Naive thymus-derived CD8-positive, alpha-beta T cell (primary cell): ENCODE data around the gene DYRK1A. TPM values are rescaled to one million over a fixed set of nuclear protein-coding genes. Genes with fewer than 3 reads are reported as not detected.
A peak's percentile ranks its signal among the peaks of the same experiment; 100 is the strongest.

Experiments used
- ATAC-seq, 2 donors: fragments of 150-1000 bp; cut with Tn5 transposase in 1 of 2; sonication (Bioruptor Pico), chemical (Tn5 transposase) in 1 of 2; 1 replicate in 1 of 2; 2 replicates in 1 of 2; pipeline ENCODE4 v1.10.0; 2021; ENCODE audit warnings: mild to moderate bottlenecking in 2 of 2, moderate library complexity in 2 of 2
- POLR2A ChIA-PET: fragments of 350-600 bp; sonication (Branson Sonifier 250); formaldehyde crosslinking; loops from one replicate; lab custom pipeline; 2021; ENCODE audit warnings: antibody characterized with exemption; lab: Charles Lee
- DNase-seq, 10 donors: peaks; one replicate each; pipeline versions ENCODE4 v3.0.0 to v3.0.0-alpha.2; 2020 to 2022
- H3K27ac Mint-ChIP-seq, 10 donors: one replicate each; pipeline ENCODE4 v1.8.0; 2020 to 2022; ENCODE audit warnings: mild to moderate bottlenecking in 10 of 10, mixed read lengths in 10 of 10, moderate library complexity in 4 of 10, inconsistent platforms in 1 of 10
- H3K27me3 Mint-ChIP-seq, 5 donors: one replicate each; pipeline ENCODE4 v1.8.0; 2021 to 2022; ENCODE audit warnings: mixed read lengths in 5 of 5
- H3K36me3 Mint-ChIP-seq, 3 donors: one replicate each; pipeline ENCODE4 v1.8.0; 2020 to 2022; ENCODE audit warnings: mixed read lengths in 3 of 3, mild to moderate bottlenecking in 2 of 3, inconsistent platforms in 1 of 3
- H3K4me1 Mint-ChIP-seq, 4 donors: one replicate each; pipeline ENCODE4 v1.8.0; 2021 to 2022; ENCODE audit warnings: mixed read lengths in 4 of 4
- H3K4me3 Mint-ChIP-seq, 10 donors: one replicate each; pipeline ENCODE4 v1.8.0; 2020 to 2022; ENCODE audit warnings: mild to moderate bottlenecking in 10 of 10, mixed read lengths in 10 of 10, moderate library complexity in 6 of 10, inconsistent platforms in 1 of 10
- H3K9me3 Mint-ChIP-seq, 9 donors: one replicate each; pipeline ENCODE4 v1.8.0; 2020 to 2022; ENCODE audit warnings: mixed read lengths in 9 of 9, mild to moderate bottlenecking in 3 of 9, inconsistent platforms in 1 of 9, moderate library complexity in 1 of 9
- polyA plus RNA-seq, 3 donors: library from polyadenylated mRNA; unstranded; fragments of 300-500 nt; fragmentation: Illumina TruSeq; gene quantifications; one replicate each; pipeline ENCODE4 v1.2.3, GENCODE V29; 2021
- total RNA-seq, 8 experiments: library from RNA in 2 of 8; stranded (reverse) in 2 of 8; gene quantifications; one replicate each; pipeline ENCODE4 v1.2.3 and lab custom pipeline; 2021 to 2026

Gene DYRK1A
- total and polyA plus RNA-seq, 5 experiments from 2014 or later = 1.8 to 146 (median 5.4) TPM

GRCh38 chr21:37367336-37367702, 746 bp downstream of the DYRK1A start:
- peak overlapping the region in 2 of 10 donors; percentile 99 for H3K27ac Mint-ChIP-seq

GRCh38 chr21:37367703-37368540, 1.3 kb downstream of the DYRK1A start:
- Mint-ChIP-seq H3K27ac (peak overlapping the region; percentile 14 to 94 (median 92)), H3K36me3 (peaks cover 0 to 5% (median 5%) of the 10 kb centered on the region in 3 donors), H3K27me3 (peaks cover 0 to 2% (median 0%) of the 10 kb centered on the region in 5 donors), H3K4me1 (peaks cover 25 to 61% (median 60%) of the 10 kb centered on the region in 4 donors), H3K4me3 (peak overlapping the region; percentile 76 to 100 (median 86)), H3K9me3 (peaks cover 0 to 3% (median 0%) of the 10 kb centered on the region in 9 donors)
- DNase-seq (peak in 9 of 10 donors; percentile 6 to 65 (median 26)), ATAC-seq (no peak)
- POLR2A ChIA-PET = interaction anchor here (0.6 to 7.5 kb wide), 6 partner anchors 17 to 196 kb away, joined by 3 to 79 read pairs (median 4); partner anchors contain the start of gene VPS26C

More at GRCh38 chr21:37367336-37367702, 746 bp downstream of the DYRK1A start:
- H3K27me3 Mint-ChIP-seq = peaks cover 0 to 2% (median 0%) of the 10 kb centered on the region in 5 donors
- peak in 1 of 10 donors; percentile 16 for DNase-seq
- peak in 1 of 2 donors; percentile 3 for ATAC-seq
- H3K9me3 Mint-ChIP-seq = peaks cover 0 to 3% (median 0%) of the 10 kb centered on the region in 9 donors
- peak overlapping the region in 1 of 10 donors; percentile 100 for H3K4me3 Mint-ChIP-seq
- peaks cover 23 to 55% (median 54%) of the 10 kb centered on the region in 4 donors for H3K4me1 Mint-ChIP-seq
- H3K36me3 Mint-ChIP-seq = peaks cover 0 to 5% (median 5%) of the 10 kb centered on the region in 3 donors
- POLR2A ChIA-PET = interaction anchor here (1.2 to 7.5 kb wide), 3 partner anchors 17 to 196 kb away, joined by 4 to 79 read pairs (median 9); partner anchors contain the start of gene VPS26C

- DNase-seq = no peak
Measured at GRCh38 chr21:37368541-37369279, 2.1 kb downstream of the DYRK1A start.

GRCh38 chr21:37369307-37369854, 2.8 kb downstream of the DYRK1A start:
- peaks cover 0 to 3% (median 0%) of the 10 kb centered on the region in 9 donors for H3K9me3 Mint-ChIP-seq
- H3K4me1 Mint-ChIP-seq = peaks cover 29 to 71% (median 66%) of the 10 kb centered on the region in 4 donors
- no peak for ATAC-seq
- POLR2A ChIA-PET = interaction anchor here (2.4 to 7.5 kb wide), 2 partner anchors 102 to 194 kb away, joined by 9 to 79 read pairs; partner anchors contain the start of gene VPS26C
- H3K4me3 Mint-ChIP-seq = peak overlapping the region; percentile 76 to 100 (median 86)
- H3K27ac Mint-ChIP-seq = peak overlapping the region; percentile 14 to 94 (median 92)
- H3K36me3 Mint-ChIP-seq = peaks cover 0 to 5% (median 5%) of the 10 kb centered on the region in 3 donors
- no peak for DNase-seq
- peaks cover 0 to 2% (median 0%) of the 10 kb centered on the region in 5 donors for H3K27me3 Mint-ChIP-seq

More at GRCh38 chr21:37368541-37369279, 2.1 kb downstream of the DYRK1A start:
- H3K9me3 Mint-ChIP-seq = peaks cover 0 to 3% (median 0%) of the 10 kb centered on the region in 9 donors
- no peak for ATAC-seq
- H3K27me3 Mint-ChIP-seq = peaks cover 0 to 2% (median 0%) of the 10 kb centered on the region in 5 donors
- H3K36me3 Mint-ChIP-seq = peaks cover 0 to 5% (median 5%) of the 10 kb centered on the region in 3 donors
- H3K4me3 Mint-ChIP-seq = peak overlapping the region; percentile 76 to 100 (median 86)
- H3K4me1 Mint-ChIP-seq = peaks cover 30 to 69% (median 67%) of the 10 kb centered on the region in 4 donors
- POLR2A ChIA-PET = interaction anchor here (0.5 to 7.5 kb wide), 7 partner anchors 16 to 195 kb away, joined by 3 to 79 read pairs (median 4); partner anchors contain the start of gene VPS26C
- H3K27ac Mint-ChIP-seq = peak overlapping the region; percentile 14 to 94 (median 92)

- peak overlapping the region; percentile 43 to 94 (median 78) for H3K27ac Mint-ChIP-seq
- H3K4me3 Mint-ChIP-seq = peak overlapping the region; percentile 76 to 100 (median 86)
- peaks cover 0 to 5% (median 5%) of the 10 kb centered on the region in 3 donors for H3K36me3 Mint-ChIP-seq
- ATAC-seq (no peak), DNase-seq (peak in 1 of 10 donors; percentile 35)
- peaks cover 0 to 2% (median 0%) of the 10 kb centered on the region in 5 donors for H3K27me3 Mint-ChIP-seq
- H3K4me1 Mint-ChIP-seq = peaks cover 29 to 69% (median 66%) of the 10 kb centered on the region in 4 donors
- POLR2A ChIA-PET = interaction anchor here (7.5 kb wide), 1 partner anchor 103 kb away, joined by 79 read pairs; the partner anchor contains the start of gene VPS26C
- H3K9me3 Mint-ChIP-seq = peaks cover 0 to 3% (median 0%) of the 10 kb centered on the region in 9 donors
Measured at GRCh38 chr21:37370152-37371040, 3.8 kb downstream of the DYRK1A start.

- Mint-ChIP-seq H3K27me3 (peaks cover 0 to 2% (median 0%) of the 10 kb centered on the region in 5 donors), H3K27ac (peak overlapping the region; percentile 23 to 94 (median 78)), H3K9me3 (peaks cover 0 to 3% (median 0%) of the 10 kb centered on the region in 9 donors), H3K4me3 (peak overlapping the region; percentile 68 to 100 (median 86)), H3K36me3 (peaks cover 0 to 9% (median 5%) of the 10 kb centered on the region in 3 donors), H3K4me1 (peaks cover 31 to 73% (median 69%) of the 10 kb centered on the region in 4 donors)
- ATAC-seq (no peak), DNase-seq (no peak)
- POLR2A ChIA-PET = interaction anchor here (7.5 kb wide), 1 partner anchor 104 kb away, joined by 79 read pairs; the partner anchor contains the start of gene VPS26C
Measured at GRCh38 chr21:37371041-37371397, 4.4 kb downstream of the DYRK1A start.

GRCh38 chr21:37372127-37372731, 5.7 kb downstream of the DYRK1A start:
- H3K27me3 Mint-ChIP-seq = no peaks in the 10 kb centered on the region
- peak overlapping the region in 9 of 10 donors; percentile 7 to 100 (median 44) for H3K4me3 Mint-ChIP-seq
- peak; percentile 3 to 7 for ATAC-seq
- peak in 1 of 10 donors; percentile 7 for DNase-seq
- peaks cover 0 to 9% (median 0%) of the 10 kb centered on the region in 3 donors for H3K36me3 Mint-ChIP-seq
- H3K27ac Mint-ChIP-seq = peak overlapping the region in 7 of 10 donors; percentile 9 to 82 (median 68)
- H3K9me3 Mint-ChIP-seq = no peaks in the 10 kb centered on the region
- H3K4me1 Mint-ChIP-seq = peaks cover 34 to 81% (median 77%) of the 10 kb centered on the region in 4 donors
- POLR2A ChIA-PET = interaction anchor here (0.8 to 2.4 kb wide), 2 partner anchors 105 kb away, joined by 3 to 8 read pairs; partner anchors contain the start of gene VPS26C

- peaks cover 38 to 88% (median 84%) of the 10 kb centered on the region in 4 donors for H3K4me1 Mint-ChIP-seq
- POLR2A ChIA-PET = interaction anchor here (1.1 to 2.4 kb wide), 2 partner anchors 30 to 106 kb away, joined by 4 to 8 read pairs; partner anchors contain the start of gene VPS26C
- peak overlapping the region in 8 of 10 donors; percentile 4 to 100 (median 46) for H3K4me3 Mint-ChIP-seq
- H3K27ac Mint-ChIP-seq = peak overlapping the region in 8 of 10 donors; percentile 22 to 73 (median 42)
- DNase-seq (no peak), ATAC-seq (no peak)
- peaks cover 0 to 11% (median 0%) of the 10 kb centered on the region in 3 donors for H3K36me3 Mint-ChIP-seq
- no peaks in the 10 kb centered on the region for H3K27me3 Mint-ChIP-seq
- H3K9me3 Mint-ChIP-seq = no peaks in the 10 kb centered on the region
Measured at GRCh38 chr21:37372951-37373350, 6.4 kb downstream of the DYRK1A start.

GRCh38 chr21:37373539-37373938, 7.0 kb downstream of the DYRK1A start:
- POLR2A ChIA-PET = interaction anchor here (1.1 to 2.4 kb wide), 2 partner anchors 29 to 107 kb away, joined by 4 to 8 read pairs; partner anchors contain the start of gene VPS26C
- no peak for DNase-seq
- ATAC-seq = no peak
- H3K27me3 Mint-ChIP-seq = no peaks in the 10 kb centered on the region
- H3K27ac Mint-ChIP-seq = peak overlapping the region in 8 of 10 donors; percentile 22 to 64 (median 46)
- no peaks in the 10 kb centered on the region for H3K9me3 Mint-ChIP-seq
- peak overlapping the region in 9 of 10 donors; percentile 4 to 100 (median 51) for H3K4me3 Mint-ChIP-seq
- peaks cover 39 to 91% (median 88%) of the 10 kb centered on the region in 4 donors for H3K4me1 Mint-ChIP-seq
- peaks cover 0 to 11% (median 0%) of the 10 kb centered on the region in 3 donors for H3K36me3 Mint-ChIP-seq

GRCh38 chr21:37374027-37374426, 7.5 kb downstream of the DYRK1A start:
- H3K27ac Mint-ChIP-seq = peak overlapping the region in 6 of 10 donors; percentile 34 to 86 (median 69)
- POLR2A ChIA-PET = interaction anchor here (1.0 to 2.4 kb wide), 5 partner anchors 29 to 107 kb away, joined by 3 to 8 read pairs (median 3); partner anchors contain the start of gene VPS26C

More at GRCh38 chr21:37374027-37374426, 7.5 kb downstream of the DYRK1A start:
- H3K4me1 Mint-ChIP-seq = peaks cover 44 to 91% (median 88%) of the 10 kb centered on the region in 4 donors
- H3K4me3 Mint-ChIP-seq = peak overlapping the region in 9 of 10 donors; percentile 26 to 100 (median 55)
- DNase-seq (no peak), ATAC-seq (no peak)
- H3K36me3 Mint-ChIP-seq = peaks cover 0 to 11% (median 0%) of the 10 kb centered on the region in 3 donors
- H3K9me3 Mint-ChIP-seq = no peaks in the 10 kb centered on the region
- no peaks in the 10 kb centered on the region for H3K27me3 Mint-ChIP-seq
